ENCODE data around the gene CSRNP3. TPM values are rescaled to one million over a fixed set of nuclear protein-coding genes. Genes with fewer than 3 reads are reported as not detected.

CSRNP3 gene
- total RNA-seq, 4 donors from 2014 or later = 1.0 to 44.1 (median 4.3) TPM

DNA sequence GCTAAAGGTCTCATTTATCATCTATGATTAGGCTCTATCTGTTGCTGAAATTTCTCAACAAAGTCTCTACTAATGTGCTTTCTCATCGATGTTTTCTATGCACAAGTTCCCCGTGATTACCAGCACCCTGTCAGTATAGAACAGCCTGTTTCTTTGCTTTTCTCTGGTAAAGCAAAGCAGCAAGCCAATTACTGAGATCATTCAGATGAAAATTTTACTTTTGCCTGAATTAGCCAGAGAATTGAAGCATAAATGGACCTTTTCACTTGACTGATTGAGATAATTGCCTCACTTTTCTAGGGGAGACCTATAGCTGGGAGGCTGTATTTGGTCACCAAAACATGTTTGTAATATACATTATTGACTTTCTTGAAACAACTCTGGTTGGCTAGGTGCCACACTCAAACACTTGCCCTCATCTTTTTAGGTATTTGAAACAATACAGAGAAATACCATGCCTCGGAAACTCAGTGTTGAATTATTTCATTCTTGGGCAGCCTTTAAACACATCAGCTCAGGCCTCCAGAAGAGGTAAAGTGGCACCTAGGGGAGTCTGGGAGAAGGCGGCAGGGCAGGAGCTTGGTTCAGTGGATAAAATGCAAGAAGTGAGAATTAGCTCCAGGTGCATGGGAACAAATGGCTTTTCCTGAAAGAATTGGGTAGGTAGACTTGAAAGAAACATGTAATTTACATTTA, 228.4 kb downstream of the CSRNP3 start:
- Histone ChIP-seq H3K27me3 (no peaks in the 10 kb centered on the region), H3K4me1 (no peaks in the 10 kb centered on the region), H3K4me3 (no peak overlapping the region), H3K36me3 (no peaks in the 10 kb centered on the region), H3K27ac (no peak overlapping the region), H3K9me3 (no peaks in the 10 kb centered on the region)
- TF ChIP-seq, protein P1, sequence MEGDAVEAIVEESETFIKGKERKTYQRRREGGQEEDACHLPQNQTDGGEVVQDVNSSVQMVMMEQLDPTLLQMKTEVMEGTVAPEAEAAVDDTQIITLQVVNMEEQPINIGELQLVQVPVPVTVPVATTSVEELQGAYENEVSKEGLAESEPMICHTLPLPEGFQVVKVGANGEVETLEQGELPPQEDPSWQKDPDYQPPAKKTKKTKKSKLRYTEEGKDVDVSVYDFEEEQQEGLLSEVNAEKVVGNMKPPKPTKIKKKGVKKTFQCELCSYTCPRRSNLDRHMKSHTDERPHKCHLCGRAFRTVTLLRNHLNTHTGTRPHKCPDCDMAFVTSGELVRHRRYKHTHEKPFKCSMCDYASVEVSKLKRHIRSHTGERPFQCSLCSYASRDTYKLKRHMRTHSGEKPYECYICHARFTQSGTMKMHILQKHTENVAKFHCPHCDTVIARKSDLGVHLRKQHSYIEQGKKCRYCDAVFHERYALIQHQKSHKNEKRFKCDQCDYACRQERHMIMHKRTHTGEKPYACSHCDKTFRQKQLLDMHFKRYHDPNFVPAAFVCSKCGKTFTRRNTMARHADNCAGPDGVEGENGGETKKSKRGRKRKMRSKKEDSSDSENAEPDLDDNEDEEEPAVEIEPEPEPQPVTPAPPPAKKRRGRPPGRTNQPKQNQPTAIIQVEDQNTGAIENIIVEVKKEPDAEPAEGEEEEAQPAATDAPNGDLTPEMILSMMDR (IDR thresholded peaks at IDR 0.05) = no peak
- no peak for TF ChIP-seq POLR2A (IDR thresholded peaks at IDR 0.05)
- DNase-seq = no peak
- intact Hi-C loops (cut with DNase I; ENCODE audit: low total_unique reads) = no loop called here

DNA sequence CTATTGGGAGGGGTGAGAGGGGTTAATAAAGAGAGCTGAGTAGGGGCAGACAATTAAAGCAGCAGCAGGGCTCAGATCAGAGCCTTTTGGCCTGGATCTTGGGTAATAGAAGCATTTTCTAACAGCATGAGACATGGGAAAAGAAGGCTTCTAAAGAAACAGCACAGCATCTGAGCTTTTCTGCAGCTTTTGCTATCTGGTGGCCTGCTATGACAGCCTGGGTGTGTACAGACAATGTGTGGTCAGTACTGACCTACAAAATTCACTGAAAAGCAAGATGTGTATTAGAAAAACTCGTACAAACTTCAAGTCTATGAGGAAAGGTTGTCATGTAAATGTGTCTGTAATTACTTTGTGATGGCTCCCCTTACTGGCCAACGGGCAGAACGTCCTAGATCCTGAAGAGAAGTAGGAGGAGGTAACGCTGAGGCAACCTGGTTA, 229.0 kb downstream of the CSRNP3 start:
- Histone ChIP-seq H3K36me3 (no peaks in the 10 kb centered on the region), H3K27ac (no peak overlapping the region), H3K27me3 (no peaks in the 10 kb centered on the region), H3K9me3 (no peaks in the 10 kb centered on the region), H3K4me3 (no peak overlapping the region), H3K4me1 (no peaks in the 10 kb centered on the region)
- peak in 1 of 2 donors; percentile 19 for DNase-seq
- intact Hi-C loops (cut with DNase I; ENCODE audit: low total_unique reads) = no loop called here
- no peak for TF ChIP-seq POLR2A (IDR thresholded peaks at IDR 0.05)
- TF ChIP-seq, protein P1 (IDR thresholded peaks at IDR 0.05) = peak; percentile 33 to 54 (median 37)

DNA sequence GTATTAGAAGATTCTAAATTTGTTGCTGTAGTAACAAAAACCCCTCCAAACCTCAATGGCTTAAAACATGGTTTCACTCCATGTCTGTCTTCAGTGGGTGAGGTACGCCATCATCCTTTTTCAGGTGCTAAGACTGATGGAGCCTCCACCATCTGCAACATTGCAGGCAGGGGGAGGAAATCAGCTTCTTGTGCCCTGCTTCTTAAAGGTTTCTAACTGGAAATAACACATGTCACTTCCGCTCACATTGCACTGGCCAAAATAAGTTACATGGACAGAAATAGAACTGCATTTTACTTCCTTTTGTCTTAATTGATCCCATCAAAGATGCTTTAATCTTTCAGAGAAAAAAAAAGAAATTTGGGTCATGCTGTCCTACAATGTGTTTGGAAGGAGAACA, 230.4 kb downstream of the CSRNP3 start:
- TF ChIP-seq, protein P1 (IDR thresholded peaks at IDR 0.05) = no peak
- TF ChIP-seq POLR2A (IDR thresholded peaks at IDR 0.05) = no peak
- no peak for DNase-seq
- H3K27ac ChIP-seq = no peak overlapping the region
- H3K4me1 ChIP-seq = no peaks in the 10 kb centered on the region
- H3K36me3 ChIP-seq = no peaks in the 10 kb centered on the region
- H3K27me3 ChIP-seq = no peaks in the 10 kb centered on the region
- H3K4me3 ChIP-seq = no peak overlapping the region
- intact Hi-C loops (cut with DNase I; ENCODE audit: low total_unique reads) = no loop called here
- H3K9me3 ChIP-seq = no peaks in the 10 kb centered on the region

DNA sequence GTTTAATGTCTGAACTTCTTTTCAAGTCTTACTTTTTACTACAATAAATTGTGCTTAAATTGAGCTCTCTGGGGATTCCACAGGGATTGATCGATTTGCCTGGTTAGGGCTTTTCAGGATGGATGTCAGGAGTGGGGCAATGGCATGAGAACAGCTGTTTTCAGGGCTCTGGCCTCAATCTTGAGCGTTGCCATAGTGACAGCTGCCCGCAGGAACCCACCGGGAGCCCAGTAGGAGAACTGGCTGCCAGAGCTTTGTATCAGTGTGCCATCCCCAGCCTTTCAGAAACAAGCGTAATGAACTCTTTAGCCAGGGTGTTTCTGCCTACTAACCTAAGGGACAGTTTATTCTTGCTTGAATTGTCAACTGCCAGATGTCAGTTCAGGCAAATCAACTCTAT, 231.0 kb downstream of the CSRNP3 start:
- intact Hi-C loops (cut with DNase I; ENCODE audit: low total_unique reads) = no loop called here
- DNase-seq = no peak
- no peaks in the 10 kb centered on the region for H3K4me1 ChIP-seq
- no peaks in the 10 kb centered on the region for H3K27me3 ChIP-seq
- H3K4me3 ChIP-seq = no peak overlapping the region
- no peak overlapping the region for H3K27ac ChIP-seq
- H3K36me3 ChIP-seq = no peaks in the 10 kb centered on the region
- TF ChIP-seq, protein P1 (IDR thresholded peaks at IDR 0.05) = no peak
- no peak for TF ChIP-seq POLR2A (IDR thresholded peaks at IDR 0.05)
- H3K9me3 ChIP-seq = no peaks in the 10 kb centered on the region

DNA sequence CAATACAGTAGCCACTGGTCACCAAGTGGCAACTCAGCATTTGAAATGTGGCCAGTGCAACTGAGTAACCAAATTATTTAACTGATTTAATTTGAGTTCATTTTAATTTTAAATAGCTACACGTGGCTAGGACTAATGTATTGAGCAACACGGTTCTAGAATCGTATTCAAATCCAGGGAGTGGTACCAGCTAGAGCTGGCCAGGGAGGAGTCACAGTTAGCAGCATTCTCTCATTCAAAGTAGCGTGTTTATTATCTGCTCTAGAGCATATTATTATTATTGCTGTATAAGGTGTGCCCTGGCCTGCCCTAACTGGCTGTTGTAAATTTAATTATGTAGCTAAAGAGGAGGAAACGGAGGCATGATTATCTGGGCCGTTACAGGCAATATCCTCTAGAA, 231.6 kb downstream of the CSRNP3 start:
- intact Hi-C loops (cut with DNase I; ENCODE audit: low total_unique reads) = no loop called here
- no peak overlapping the region for H3K4me3 ChIP-seq
- H3K36me3 ChIP-seq = no peaks in the 10 kb centered on the region
- no peaks in the 10 kb centered on the region for H3K27me3 ChIP-seq
- H3K4me1 ChIP-seq = no peaks in the 10 kb centered on the region
- no peaks in the 10 kb centered on the region for H3K9me3 ChIP-seq
- H3K27ac ChIP-seq = no peak overlapping the region
- no peak for DNase-seq
- no peak for TF ChIP-seq POLR2A (IDR thresholded peaks at IDR 0.05)
- TF ChIP-seq, protein P1 (IDR thresholded peaks at IDR 0.05) = no peak

All from uterus (tissue), 4 donors.